Activated B cell treated with CpG ODN at 0.5 μM for 24 hours (primary cell): Measurements from ENCODE around the gene CMIP. TPM values are rescaled to one million over a fixed set of nuclear protein-coding genes. Genes with fewer than 3 reads are reported as not detected.

ENCODE experiments used
- ATAC-seq: fragments of 200-7000 bp; cut with Tn5 transposase; one replicate; pipeline ENCODE4 v1.10.0; 2021; ENCODE audit warnings: low read depth, mild to moderate bottlenecking, moderate library complexity
- CTCF ChIA-PET: fragments of 350-600 bp; sonication (Branson Sonifier 250); formaldehyde crosslinking; loops from one replicate; lab custom pipeline; 2021; ENCODE audit warnings: antibody characterized with exemption; lab: Charles Lee
- POLR2A ChIA-PET: fragments of 350-600 bp; sonication (Branson Sonifier 250); formaldehyde crosslinking; loops from one replicate; lab custom pipeline; 2021; ENCODE audit warnings: antibody characterized with exemption; lab: Charles Lee
- DNase-seq: peaks from one replicate; pipeline ENCODE4 v3.0.0; 2022
- H3K27ac Mint-ChIP-seq: one replicate; pipeline ENCODE4 v1.8.0; 2020; ENCODE audit warnings: mixed read lengths
- H3K27me3 Mint-ChIP-seq: one replicate; pipeline ENCODE4 v1.8.0; 2021; ENCODE audit warnings: mixed read lengths
- H3K36me3 Mint-ChIP-seq: one replicate; pipeline ENCODE4 v1.8.0; 2021; ENCODE audit warnings: low read depth, mixed read lengths
- H3K4me1 Mint-ChIP-seq: one replicate; pipeline ENCODE4 v1.8.0; 2021; ENCODE audit warnings: mixed read lengths
- H3K4me3 Mint-ChIP-seq: one replicate; pipeline ENCODE4 v1.8.0; 2020; ENCODE audit warnings: mild to moderate bottlenecking, mixed read lengths
- H3K9me3 Mint-ChIP-seq: one replicate; pipeline ENCODE4 v1.8.0; 2020; ENCODE audit warnings: mixed read lengths
- CTCF ChIP-seq: fragments of 200-600 bp; IDR thresholded peaks from one replicate; pipeline ENCODE4 v1.8.0; 2022; ENCODE audit warnings: antibody characterized with exemption, mild to moderate bottlenecking
- intact Hi-C: fragments of 100-400 bp; cut with micrococcal nuclease; formaldehyde crosslinking; loops from one replicate; pipeline ENCODE4 v1.15.1; 2024
- total RNA-seq: library from RNA; stranded (reverse); gene quantifications from 2 replicates; pipeline ENCODE4 v1.2.3, GENCODE V29; 2022

Gene CMIP
- total RNA-seq, 1 donor from 2014 or later = 76.3 TPM

- Mint-ChIP-seq H3K9me3 (no peaks in the 10 kb centered on the region), H3K27ac (no peak overlapping the region), H3K4me3 (no peak overlapping the region), H3K36me3 (peaks cover 53% of the 10 kb centered on the region), H3K27me3 (no peaks in the 10 kb centered on the region), H3K4me1 (peaks cover 58% of the 10 kb centered on the region)
- intact Hi-C loops = no loop called here
- TF ChIP-seq CTCF = no peak
- ATAC-seq (no peak), DNase-seq (no peak)
- ChIA-PET CTCF (no interaction called here), POLR2A (no interaction called here)
Observed at GRCh38 chr16:81460075-81460474, 15.5 kb downstream of the CMIP start.

GRCh38 chr16:81461243-81461642, 16.6 kb downstream of the CMIP start:
- H3K36me3 Mint-ChIP-seq = peaks cover 47% of the 10 kb centered on the region
- DNase-seq (no peak), ATAC-seq (no peak)
- POLR2A ChIA-PET = no interaction called here
- no peak for TF ChIP-seq CTCF
- H3K27me3 Mint-ChIP-seq = no peaks in the 10 kb centered on the region
- no peak overlapping the region for H3K27ac Mint-ChIP-seq
- CTCF ChIA-PET = no interaction called here
- peaks cover 59% of the 10 kb centered on the region for H3K4me1 Mint-ChIP-seq
- no peaks in the 10 kb centered on the region for H3K9me3 Mint-ChIP-seq
- intact Hi-C loops = no loop called here
- H3K4me3 Mint-ChIP-seq = no peak overlapping the region

- ChIA-PET CTCF (no interaction called here), POLR2A (interaction anchor here (0.5 to 1.3 kb wide), 3 partner anchors 16 to 45 kb away, joined by 3 to 5 read pairs (median 3); no protein-coding TSS in a partner anchor)
- peaks cover 61% of the 10 kb centered on the region for H3K4me1 Mint-ChIP-seq
- TF ChIP-seq CTCF = no peak
- intact Hi-C loops = loop anchor here (2.0 kb wide), 1 partner anchor 17 kb away; no protein-coding TSS in a partner anchor
- no peak overlapping the region for H3K27ac Mint-ChIP-seq
- H3K4me3 Mint-ChIP-seq = no peak overlapping the region
- H3K9me3 Mint-ChIP-seq = no peaks in the 10 kb centered on the region
- DNase-seq = no peak
- H3K27me3 Mint-ChIP-seq = no peaks in the 10 kb centered on the region
- peaks cover 41% of the 10 kb centered on the region for H3K36me3 Mint-ChIP-seq
- no peak for ATAC-seq
Observed at GRCh38 chr16:81461766-81462165, 17.2 kb downstream of the CMIP start.

GRCh38 chr16:81462683-81463082, 18.1 kb downstream of the CMIP start:
- intact Hi-C loops = loop anchor here (2.0 kb wide), 1 partner anchor 16 kb away; no protein-coding TSS in a partner anchor
- POLR2A ChIA-PET = interaction anchor here (1.3 kb wide), 1 partner anchor 19 kb away, joined by 5 read pairs; no protein-coding TSS in a partner anchor
- DNase-seq (no peak), ATAC-seq (no peak)
- Mint-ChIP-seq H3K4me3 (no peak overlapping the region), H3K36me3 (peaks cover 34% of the 10 kb centered on the region), H3K27ac (peak overlapping the region; percentile 3), H3K27me3 (no peaks in the 10 kb centered on the region), H3K4me1 (peaks cover 57% of the 10 kb centered on the region), H3K9me3 (no peaks in the 10 kb centered on the region)
- no peak for TF ChIP-seq CTCF
- CTCF ChIA-PET = no interaction called here

GRCh38 chr16:81463296-81463890, 18.8 kb downstream of the CMIP start:
- no peak for TF ChIP-seq CTCF
- Mint-ChIP-seq H3K27ac (no peak overlapping the region), H3K4me3 (no peak overlapping the region), H3K27me3 (no peaks in the 10 kb centered on the region), H3K36me3 (peaks cover 31% of the 10 kb centered on the region), H3K9me3 (no peaks in the 10 kb centered on the region), H3K4me1 (peaks cover 58% of the 10 kb centered on the region)
- intact Hi-C loops = loop anchor here (2.0 kb wide), 1 partner anchor 15 kb away; no protein-coding TSS in a partner anchor
- ChIA-PET POLR2A (interaction anchor here (1.1 kb wide), 1 partner anchor 12 kb away, joined by 4 read pairs; no protein-coding TSS in a partner anchor), CTCF (no interaction called here)
- ATAC-seq (no peak), DNase-seq (no peak)
